BE2C (cell line): ENCODE results near the gene MAP4K5.

Experiments used
- DNase-seq: peaks from one replicate; pipeline ENCODE4 v3.0.0-alpha.2; 2020
- H3K27me3 ChIP-seq: fragments of 250-450 bp; sonication (Bioruptor Pico); 2 replicates; pipeline ENCODE4 v1.5.1; 2020; ENCODE audit warnings: mild to moderate bottlenecking
- H3K36me3 ChIP-seq: fragments of 250-450 bp; sonication (Bioruptor Pico); 2 replicates; pipeline ENCODE4 v1.5.1; 2020; ENCODE audit warnings: mild to moderate bottlenecking
- H3K4me1 ChIP-seq: fragments of 250-450 bp; sonication (Bioruptor Pico); 2 replicates; pipeline ENCODE4 v1.5.1; 2020
- H3K4me3 ChIP-seq: 2 replicates; pipeline ENCODE4 v1.5.1; 2011; ENCODE audit warnings: low read depth, low read length
- H3K9me3 ChIP-seq: fragments of 250-450 bp; sonication (Bioruptor Pico); 2 replicates; pipeline ENCODE4 v1.5.1; 2020
- CTCF ChIP-seq: IDR thresholded peaks from 2 replicates; pipeline ENCODE4 v1.5.1; 2012; ENCODE audit warnings: mild to moderate bottlenecking, low read depth, low read length

The MAP4K5 gene

GRCh38 chr14:50371546-50371945 is 160.8 kb downstream of the MAP4K5 start:
- no peak for TF ChIP-seq CTCF
- no peaks in the 10 kb centered on the region for H3K4me1 ChIP-seq
- H3K36me3 ChIP-seq = no peaks in the 10 kb centered on the region
- no peaks in the 10 kb centered on the region for H3K9me3 ChIP-seq
- no peak overlapping the region for H3K4me3 ChIP-seq
- DNase-seq = no peak
- H3K27me3 ChIP-seq = no peaks in the 10 kb centered on the region
